Endothelial cell of umbilical vein (primary cell): ENCODE results near the gene CBL.

Experiments used
- EZH2 ChIP-seq: IDR thresholded peaks from 2 replicates; pipeline ENCODE4 v1.6.1; 2012; ENCODE audit warnings: borderline replicate concordance, low read depth, mild to moderate bottlenecking, moderate library complexity, low read length, inconsistent platforms; ENCODE audit not compliant: severe bottlenecking
- POLR2A ChIP-seq: IDR thresholded peaks from 2 replicates; pipeline ENCODE4 v1.6.1; 2012; ENCODE audit warnings: low read depth, mild to moderate bottlenecking, control low read depth, low read length
- POLR2AphosphoS5 ChIP-seq: IDR thresholded peaks from 2 replicates; pipeline ENCODE4 v1.6.1; 2012; ENCODE audit warnings: low read depth, mild to moderate bottlenecking, control low read depth, low read length, moderate library complexity; ENCODE audit not compliant: insufficient read depth
- TF ChIP-seq, protein P1 (sequence below): IDR thresholded peaks from 2 replicates; pipeline ENCODE4 v1.6.1; 2011; ENCODE audit not compliant: insufficient read depth, insufficient read length
- TF ChIP-seq, protein P2 (sequence below), 2 donors: IDR thresholded peaks; 1 replicate in 1 of 2; 2 replicates in 1 of 2; pipeline ENCODE4 v1.5.1; 2011; ENCODE audit warnings: low read length in 2 of 2, mild to moderate bottlenecking in 2 of 2, moderate library complexity in 2 of 2, control low read depth in 1 of 2, inconsistent platforms in 1 of 2, low read depth in 1 of 2; ENCODE audit not compliant: insufficient read depth in 1 of 2; ENCODE audit errors: extremely low read depth in 1 of 2

DNA sequence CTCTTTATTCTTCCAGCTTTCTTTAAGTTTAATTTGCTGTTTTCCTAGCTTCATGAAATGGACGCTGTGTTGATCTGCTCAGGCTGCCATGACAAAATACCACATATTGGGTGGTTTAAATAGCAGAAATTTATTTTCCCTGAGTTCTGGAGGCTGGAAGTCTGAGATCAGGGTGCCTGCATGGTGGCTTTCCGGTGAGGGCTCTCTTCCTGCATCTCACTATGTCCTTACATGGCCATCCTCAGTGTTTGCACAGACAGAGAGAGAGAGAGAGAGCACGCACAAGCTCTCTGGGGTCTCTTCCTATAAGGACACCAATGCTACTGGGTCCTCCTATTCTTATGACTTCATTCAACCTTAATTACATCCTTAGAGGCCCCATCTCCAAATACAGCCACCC, 82.1 kb downstream of the CBL start:
- no peak for TF ChIP-seq EZH2
- TF ChIP-seq POLR2A: no peak
- TF ChIP-seq, protein P1, sequence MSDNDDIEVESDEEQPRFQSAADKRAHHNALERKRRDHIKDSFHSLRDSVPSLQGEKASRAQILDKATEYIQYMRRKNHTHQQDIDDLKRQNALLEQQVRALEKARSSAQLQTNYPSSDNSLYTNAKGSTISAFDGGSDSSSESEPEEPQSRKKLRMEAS: no peak
- TF ChIP-seq, protein P2, sequence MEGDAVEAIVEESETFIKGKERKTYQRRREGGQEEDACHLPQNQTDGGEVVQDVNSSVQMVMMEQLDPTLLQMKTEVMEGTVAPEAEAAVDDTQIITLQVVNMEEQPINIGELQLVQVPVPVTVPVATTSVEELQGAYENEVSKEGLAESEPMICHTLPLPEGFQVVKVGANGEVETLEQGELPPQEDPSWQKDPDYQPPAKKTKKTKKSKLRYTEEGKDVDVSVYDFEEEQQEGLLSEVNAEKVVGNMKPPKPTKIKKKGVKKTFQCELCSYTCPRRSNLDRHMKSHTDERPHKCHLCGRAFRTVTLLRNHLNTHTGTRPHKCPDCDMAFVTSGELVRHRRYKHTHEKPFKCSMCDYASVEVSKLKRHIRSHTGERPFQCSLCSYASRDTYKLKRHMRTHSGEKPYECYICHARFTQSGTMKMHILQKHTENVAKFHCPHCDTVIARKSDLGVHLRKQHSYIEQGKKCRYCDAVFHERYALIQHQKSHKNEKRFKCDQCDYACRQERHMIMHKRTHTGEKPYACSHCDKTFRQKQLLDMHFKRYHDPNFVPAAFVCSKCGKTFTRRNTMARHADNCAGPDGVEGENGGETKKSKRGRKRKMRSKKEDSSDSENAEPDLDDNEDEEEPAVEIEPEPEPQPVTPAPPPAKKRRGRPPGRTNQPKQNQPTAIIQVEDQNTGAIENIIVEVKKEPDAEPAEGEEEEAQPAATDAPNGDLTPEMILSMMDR (IDR thresholded peaks at IDR 0.05; ENCODE audit: extremely low read depth in 1 of 2, insufficient read depth in 1 of 2, low read depth in 1 of 2, low read length in 2 of 2): no peak
- TF ChIP-seq POLR2AphosphoS5: no peak
